OCI-LY1 (cell line): Measurements from ENCODE around the gene RAB7B.

Experiments
- H2AFZ ChIP-seq: fragments of 200-600 bp; sonication (generic), shearing (Covaris generic); 2 replicates; pipeline ENCODE4 v1.6.0; 2014; ENCODE audit warnings: antibody characterized with exemption, mild to moderate bottlenecking, low read length
- H3F3A ChIP-seq: fragments of 200-600 bp; sonication (generic), shearing (Covaris generic); 2 replicates; pipeline ENCODE4 v1.6.0; 2014; ENCODE audit warnings: mild to moderate bottlenecking, antibody characterized with exemption, low read length, moderate library complexity; ENCODE audit not compliant: insufficient read depth
- H3K27ac ChIP-seq: fragments of 200-600 bp; sonication (generic); 2 replicates; pipeline ENCODE4 v1.5.1; 2014; ENCODE audit warnings: low read length, mixed run types, mild to moderate bottlenecking, low read depth; ENCODE audit not compliant: poor library complexity, severe bottlenecking
- H3K27me3 ChIP-seq: fragments of 200-600 bp; sonication (generic); 2 replicates; pipeline ENCODE4 v1.6.0; 2014; ENCODE audit warnings: antibody characterized with exemption, mild to moderate bottlenecking, low read length, moderate library complexity; ENCODE audit not compliant: insufficient read depth
- H3K36me3 ChIP-seq: fragments of 200-600 bp; sonication (generic); 2 replicates; pipeline ENCODE4 v1.6.1; 2014; ENCODE audit warnings: mild to moderate bottlenecking, antibody characterized with exemption, low read length, moderate library complexity, mixed read lengths; ENCODE audit not compliant: insufficient read depth
- H3K4me1 ChIP-seq: fragments of 200-600 bp; sonication (generic); 2 replicates; pipeline ENCODE4 v1.5.1; 2014; ENCODE audit warnings: mild to moderate bottlenecking, low read length, moderate library complexity; ENCODE audit not compliant: insufficient read depth, severe bottlenecking
- H3K4me2 ChIP-seq: fragments of 200-600 bp; sonication (generic), shearing (Covaris generic); 2 replicates; pipeline ENCODE4 v1.6.1; 2014; ENCODE audit warnings: low read length
- H3K4me3 ChIP-seq: fragments of 200-600 bp; sonication (generic); 2 replicates; pipeline ENCODE4 v1.5.1; 2014; ENCODE audit warnings: low read length, low read depth, mild to moderate bottlenecking, mixed read lengths; ENCODE audit not compliant: poor library complexity, severe bottlenecking
- H3K79me2 ChIP-seq: fragments of 200-600 bp; shearing (Covaris generic); 2 replicates; pipeline ENCODE4 v1.6.1; 2016; ENCODE audit warnings: mixed run types, low read length, mixed read lengths; ENCODE audit not compliant: insufficient read depth
- H3K9ac ChIP-seq: fragments of 200-600 bp; sonication (generic), shearing (Covaris generic); 2 replicates; pipeline ENCODE4 v1.6.1; 2014; ENCODE audit warnings: mild to moderate bottlenecking, low read length, mixed read lengths
- H3K9me2 ChIP-seq: fragments of 200-600 bp; sonication (generic), shearing (Covaris generic); 2 replicates; pipeline ENCODE4 v1.6.1; 2014; ENCODE audit warnings: low read depth, mild to moderate bottlenecking, low read length, mixed read lengths
- H3K9me3 ChIP-seq: fragments of 200-600 bp; shearing (Covaris generic); 2 replicates; pipeline ENCODE4 v1.6.1; 2014; ENCODE audit warnings: low read length, mixed read lengths
- H4K20me1 ChIP-seq: fragments of 200-600 bp; sonication (generic), shearing (Covaris generic); 2 replicates; pipeline ENCODE4 v1.6.0; 2016; ENCODE audit warnings: mild to moderate bottlenecking, low read length; ENCODE audit not compliant: insufficient read depth
- EZH2 ChIP-seq: fragments of 200-600 bp; sonication (generic), shearing (Covaris generic); IDR thresholded peaks from 2 replicates; pipeline ENCODE4 v1.8.0; 2017; ENCODE audit warnings: borderline replicate concordance, mixed run types, mild to moderate bottlenecking, antibody characterized with exemption, low read length, moderate library complexity, mixed read lengths
- TF ChIP-seq, protein P1 (sequence below): fragments of 200-600 bp; sonication (generic), shearing (Covaris generic); IDR thresholded peaks from 2 replicates; pipeline ENCODE4 v1.5.1; 2017; ENCODE audit warnings: mild to moderate bottlenecking, antibody characterized with exemption, low read length, moderate library complexity, mixed read lengths

The RAB7B gene

DNA sequence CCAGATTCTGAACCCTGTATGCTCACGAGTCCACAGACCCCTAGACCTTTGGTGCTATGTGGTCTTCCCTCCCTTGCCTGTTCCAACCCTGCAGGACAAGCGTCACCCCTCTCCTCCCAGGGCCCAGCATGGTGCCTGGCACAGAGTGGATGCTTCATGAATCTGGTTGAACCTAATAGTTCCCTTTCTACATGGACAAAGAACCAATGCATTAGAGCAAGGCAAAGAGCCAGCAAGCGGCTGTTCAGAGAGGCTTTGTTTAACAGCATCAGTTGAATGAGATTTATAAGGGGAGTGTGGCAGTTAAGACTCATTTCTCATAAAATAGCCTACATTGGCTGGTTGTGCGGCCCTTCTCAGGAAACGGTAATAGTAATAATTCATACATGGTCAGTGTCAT is 74.9 kb downstream of the RAB7B start:
- H3K9me2 ChIP-seq: no peaks in the 10 kb centered on the region
- H3K36me3 ChIP-seq: no peaks in the 10 kb centered on the region
- no peaks in the 10 kb centered on the region for H3K4me1 ChIP-seq
- no peak overlapping the region for H2AFZ ChIP-seq
- TF ChIP-seq EZH2: no peak
- TF ChIP-seq, protein P1, sequence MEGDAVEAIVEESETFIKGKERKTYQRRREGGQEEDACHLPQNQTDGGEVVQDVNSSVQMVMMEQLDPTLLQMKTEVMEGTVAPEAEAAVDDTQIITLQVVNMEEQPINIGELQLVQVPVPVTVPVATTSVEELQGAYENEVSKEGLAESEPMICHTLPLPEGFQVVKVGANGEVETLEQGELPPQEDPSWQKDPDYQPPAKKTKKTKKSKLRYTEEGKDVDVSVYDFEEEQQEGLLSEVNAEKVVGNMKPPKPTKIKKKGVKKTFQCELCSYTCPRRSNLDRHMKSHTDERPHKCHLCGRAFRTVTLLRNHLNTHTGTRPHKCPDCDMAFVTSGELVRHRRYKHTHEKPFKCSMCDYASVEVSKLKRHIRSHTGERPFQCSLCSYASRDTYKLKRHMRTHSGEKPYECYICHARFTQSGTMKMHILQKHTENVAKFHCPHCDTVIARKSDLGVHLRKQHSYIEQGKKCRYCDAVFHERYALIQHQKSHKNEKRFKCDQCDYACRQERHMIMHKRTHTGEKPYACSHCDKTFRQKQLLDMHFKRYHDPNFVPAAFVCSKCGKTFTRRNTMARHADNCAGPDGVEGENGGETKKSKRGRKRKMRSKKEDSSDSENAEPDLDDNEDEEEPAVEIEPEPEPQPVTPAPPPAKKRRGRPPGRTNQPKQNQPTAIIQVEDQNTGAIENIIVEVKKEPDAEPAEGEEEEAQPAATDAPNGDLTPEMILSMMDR: no peak
- no peaks in the 10 kb centered on the region for H3K79me2 ChIP-seq
- no peaks in the 10 kb centered on the region for H4K20me1 ChIP-seq
- H3K4me2 ChIP-seq: no peak overlapping the region
- no peak overlapping the region for H3K9ac ChIP-seq
- no peak overlapping the region for H3K27ac ChIP-seq
- H3K9me3 ChIP-seq: no peaks in the 10 kb centered on the region
- peaks cover 13% of the 10 kb centered on the region for H3K27me3 ChIP-seq
- no peak overlapping the region for H3K4me3 ChIP-seq
- no peaks in the 10 kb centered on the region for H3F3A ChIP-seq

DNA sequence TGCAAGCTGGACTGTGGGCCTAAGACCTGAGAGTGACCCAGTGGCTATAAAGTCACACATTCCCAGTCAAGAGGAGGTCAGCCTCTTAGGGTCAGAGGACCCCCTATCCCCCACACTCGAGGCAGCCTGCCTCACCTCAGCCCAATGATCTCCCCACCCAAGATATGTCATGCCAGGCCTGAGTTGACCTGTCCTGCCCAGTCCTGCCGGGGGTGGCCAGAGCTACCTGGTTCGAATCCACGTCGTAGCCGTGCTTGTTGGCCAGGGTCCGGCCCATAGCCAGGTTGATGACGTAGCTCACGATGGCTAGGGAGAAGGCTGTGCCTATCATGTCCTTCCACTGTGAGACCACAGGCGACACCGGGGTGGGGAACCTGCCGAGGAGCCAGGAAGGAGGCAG is 75.5 kb downstream of the RAB7B start:
- Histone ChIP-seq H3K4me3 (no peak overlapping the region), H3K4me1 (no peaks in the 10 kb centered on the region), H3K9me2 (no peaks in the 10 kb centered on the region), H3K27ac (no peak overlapping the region), H3K9me3 (no peaks in the 10 kb centered on the region), H3K36me3 (no peaks in the 10 kb centered on the region), H3F3A (no peaks in the 10 kb centered on the region), H3K9ac (no peak overlapping the region), H2AFZ (no peak overlapping the region), H4K20me1 (no peaks in the 10 kb centered on the region), H3K27me3 (peaks cover 13% of the 10 kb centered on the region), H3K79me2 (no peaks in the 10 kb centered on the region), H3K4me2 (no peak overlapping the region)
- no peak for TF ChIP-seq EZH2

DNA sequence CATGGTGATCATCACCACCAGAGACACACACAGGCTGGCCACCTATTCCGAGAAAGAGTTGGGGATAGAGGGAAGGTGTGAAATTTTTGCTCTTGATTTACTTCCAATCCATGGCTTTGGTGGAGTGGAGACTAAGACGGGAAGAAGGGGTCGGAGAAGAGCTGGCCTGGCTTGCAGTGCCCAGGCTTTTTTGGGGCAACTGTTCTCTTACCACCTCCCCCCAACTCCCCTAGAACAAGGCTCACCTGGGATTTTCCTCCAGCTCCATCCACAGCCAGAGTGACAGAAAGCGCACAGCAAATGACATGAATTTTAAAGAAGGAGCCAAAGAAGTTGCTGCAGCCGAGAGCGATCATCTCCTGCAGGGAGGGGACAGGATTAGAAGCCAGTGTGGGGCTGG is 75.9 kb downstream of the RAB7B start:
- no peaks in the 10 kb centered on the region for H3K9me2 ChIP-seq
- H3K4me1 ChIP-seq: no peaks in the 10 kb centered on the region
- no peaks in the 10 kb centered on the region for H3K36me3 ChIP-seq
- H3K4me2 ChIP-seq: no peak overlapping the region
- no peaks in the 10 kb centered on the region for H3K9me3 ChIP-seq
- no peak overlapping the region for H2AFZ ChIP-seq
- no peaks in the 10 kb centered on the region for H4K20me1 ChIP-seq
- TF ChIP-seq EZH2: no peak
- TF ChIP-seq, protein P1: no peak
- H3K27me3 ChIP-seq: peaks cover 13% of the 10 kb centered on the region
- no peaks in the 10 kb centered on the region for H3F3A ChIP-seq
- H3K79me2 ChIP-seq: no peaks in the 10 kb centered on the region
- no peak overlapping the region for H3K9ac ChIP-seq
- H3K4me3 ChIP-seq: no peak overlapping the region
- H3K27ac ChIP-seq: no peak overlapping the region
